Measurements from ENCODE around the gene MPPED1. TPM values are rescaled to one million over a fixed set of nuclear protein-coding genes. Genes with fewer than 3 reads are reported as not detected.

Gene MPPED1
- polyA plus RNA-seq, 1 of the 3 experiments (the other 2 are of a cell fraction): 0.03 TPM

- Histone ChIP-seq H3K27me3 (ENCODE audit: insufficient read depth) (no peaks in the 10 kb centered on the region), H3K27ac (ENCODE audit: low read depth in 2 of 2, low read length in 1 of 2) (no peak overlapping the region), H2AFZ (ENCODE audit: low read depth) (no peak overlapping the region), H3K4me3 (ENCODE audit: low read depth in 2 of 2, low read length in 1 of 2) (no peak overlapping the region), H3K4me2 (no peak overlapping the region), H4K20me1 (ENCODE audit: insufficient read depth) (no peaks in the 10 kb centered on the region), H3K4me1 (ENCODE audit: control insufficient read depth in 1 of 2, insufficient read depth in 2 of 2, low read depth in 1 of 2, low read length in 1 of 2) (no peaks in the 10 kb centered on the region; a peak in 1 of 4 replicates), H3K79me2 (ENCODE audit: insufficient read depth) (no peaks in the 10 kb centered on the region), H3K9ac (no peak overlapping the region), H3K36me3 (replicated peaks in 1 of 2; ENCODE audit: control insufficient read depth in 1 of 2, insufficient read depth in 2 of 2, low read length in 1 of 2) (no peaks in the 10 kb centered on the region), H3K9me3 (no peaks in the 10 kb centered on the region), H3F3A (replicated peaks; ENCODE audit: insufficient read depth) (no peaks in the 10 kb centered on the region), H3K9me2 (no peaks in the 10 kb centered on the region)
- 76% methylated on average over 6 of the region's 8 CpGs for WGBS (ENCODE audit: low lambda C conversion rate)
- TF ChIP-seq FOXJ3 (CRISPR knock-in tag; IDR thresholded peaks at IDR 0.05) (no peak), JUND (IDR thresholded peaks at IDR 0.05) (no peak), SIN3A (IDR thresholded peaks at IDR 0.05; ENCODE audit: borderline replicate concordance, low read depth, low read length) (no peak), TAF1 (IDR thresholded peaks at IDR 0.05; ENCODE audit: borderline replicate concordance, low read depth, low read length) (no peak), MEF2A (IDR thresholded peaks at IDR 0.05; ENCODE audit: borderline replicate concordance, low read depth) (no peak), YY1 (IDR thresholded peaks at IDR 0.05; ENCODE audit: low read depth) (no peak), FOXM1 (IDR thresholded peaks at IDR 0.05; ENCODE audit: low read depth) (no peak), ZBTB33 (IDR thresholded peaks at IDR 0.05; ENCODE audit: borderline replicate concordance, low read depth) (no peak)
- ChIA-PET POLR2A (no interaction called here), CTCF (no interaction called here)
- DNase-seq: no peak
Observed at GRCh38 chr22:43409046-43409445, 2.8 kb upstream of the MPPED1 start.

- 20% methylated on average over 1 of the region's 4 CpGs for WGBS (ENCODE audit: low lambda C conversion rate)
- TF ChIP-seq NFIC (IDR thresholded peaks at IDR 0.05; ENCODE audit: borderline replicate concordance) (no peak), FOXM1 (IDR thresholded peaks at IDR 0.05; ENCODE audit: low read depth) (no peak), IRF3 (IDR thresholded peaks at IDR 0.05; ENCODE audit: low read depth, low read length) (no peak), JUND (IDR thresholded peaks at IDR 0.05) (no peak), RFX5 (IDR thresholded peaks at IDR 0.05; ENCODE audit: low read length) (no peak), RCOR1 (IDR thresholded peaks at IDR 0.05; ENCODE audit: low read length) (no peak), GABPA (IDR thresholded peaks at IDR 0.05; ENCODE audit: low read depth) (no peak), TAF1 (IDR thresholded peaks at IDR 0.05; ENCODE audit: borderline replicate concordance, low read depth, low read length) (no peak)
- TF ChIP-seq, protein P1, sequence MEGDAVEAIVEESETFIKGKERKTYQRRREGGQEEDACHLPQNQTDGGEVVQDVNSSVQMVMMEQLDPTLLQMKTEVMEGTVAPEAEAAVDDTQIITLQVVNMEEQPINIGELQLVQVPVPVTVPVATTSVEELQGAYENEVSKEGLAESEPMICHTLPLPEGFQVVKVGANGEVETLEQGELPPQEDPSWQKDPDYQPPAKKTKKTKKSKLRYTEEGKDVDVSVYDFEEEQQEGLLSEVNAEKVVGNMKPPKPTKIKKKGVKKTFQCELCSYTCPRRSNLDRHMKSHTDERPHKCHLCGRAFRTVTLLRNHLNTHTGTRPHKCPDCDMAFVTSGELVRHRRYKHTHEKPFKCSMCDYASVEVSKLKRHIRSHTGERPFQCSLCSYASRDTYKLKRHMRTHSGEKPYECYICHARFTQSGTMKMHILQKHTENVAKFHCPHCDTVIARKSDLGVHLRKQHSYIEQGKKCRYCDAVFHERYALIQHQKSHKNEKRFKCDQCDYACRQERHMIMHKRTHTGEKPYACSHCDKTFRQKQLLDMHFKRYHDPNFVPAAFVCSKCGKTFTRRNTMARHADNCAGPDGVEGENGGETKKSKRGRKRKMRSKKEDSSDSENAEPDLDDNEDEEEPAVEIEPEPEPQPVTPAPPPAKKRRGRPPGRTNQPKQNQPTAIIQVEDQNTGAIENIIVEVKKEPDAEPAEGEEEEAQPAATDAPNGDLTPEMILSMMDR (IDR thresholded peaks at IDR 0.05): no peak
- H3K27ac ChIP-seq (ENCODE audit: low read depth in 2 of 2, low read length in 1 of 2): no peak overlapping the region
- H3K9me3 ChIP-seq: no peaks in the 10 kb centered on the region
- H2AFZ ChIP-seq (ENCODE audit: low read depth): no peak overlapping the region
- POLR2A ChIA-PET: no interaction called here
- DNase-seq: no peak
- no peaks in the 10 kb centered on the region for H4K20me1 ChIP-seq (ENCODE audit: insufficient read depth)
- H3K36me3 ChIP-seq (replicated peaks in 1 of 2; ENCODE audit: control insufficient read depth in 1 of 2, insufficient read depth in 2 of 2, low read length in 1 of 2): no peaks in the 10 kb centered on the region
- H3K27me3 ChIP-seq (ENCODE audit: insufficient read depth): no peaks in the 10 kb centered on the region
- H3K4me2 ChIP-seq: no peak overlapping the region
- no peak overlapping the region for H3K4me3 ChIP-seq (ENCODE audit: low read depth in 2 of 2, low read length in 1 of 2)
- no peaks in the 10 kb centered on the region for H3K79me2 ChIP-seq (ENCODE audit: insufficient read depth)
- no peak overlapping the region for H3K9ac ChIP-seq
- H3K9me2 ChIP-seq: no peaks in the 10 kb centered on the region
- H3K4me1 ChIP-seq (ENCODE audit: control insufficient read depth in 1 of 2, insufficient read depth in 2 of 2, low read depth in 1 of 2, low read length in 1 of 2): no peaks in the 10 kb centered on the region; a peak in 1 of 4 replicates
- no peaks in the 10 kb centered on the region for H3F3A ChIP-seq (replicated peaks; ENCODE audit: insufficient read depth)
- CTCF ChIA-PET: no interaction called here
Observed at GRCh38 chr22:43409800-43410199, 2.0 kb upstream of the MPPED1 start.
